ENCODE results near the gene SPTB. TPM values are rescaled to one million over a fixed set of nuclear protein-coding genes. Genes with fewer than 3 reads are reported as not detected.
A peak's percentile ranks its signal among the peaks of the same experiment; 100 is the strongest.
"Not testable (repeated sequence)": the region's sequence is repeated elsewhere in the genome, so short reads cannot be mapped to it uniquely, and the experiment has no call there.

Gene SPTB
- total RNA-seq, 1 donor from 2014 or later: not detected

DNA sequence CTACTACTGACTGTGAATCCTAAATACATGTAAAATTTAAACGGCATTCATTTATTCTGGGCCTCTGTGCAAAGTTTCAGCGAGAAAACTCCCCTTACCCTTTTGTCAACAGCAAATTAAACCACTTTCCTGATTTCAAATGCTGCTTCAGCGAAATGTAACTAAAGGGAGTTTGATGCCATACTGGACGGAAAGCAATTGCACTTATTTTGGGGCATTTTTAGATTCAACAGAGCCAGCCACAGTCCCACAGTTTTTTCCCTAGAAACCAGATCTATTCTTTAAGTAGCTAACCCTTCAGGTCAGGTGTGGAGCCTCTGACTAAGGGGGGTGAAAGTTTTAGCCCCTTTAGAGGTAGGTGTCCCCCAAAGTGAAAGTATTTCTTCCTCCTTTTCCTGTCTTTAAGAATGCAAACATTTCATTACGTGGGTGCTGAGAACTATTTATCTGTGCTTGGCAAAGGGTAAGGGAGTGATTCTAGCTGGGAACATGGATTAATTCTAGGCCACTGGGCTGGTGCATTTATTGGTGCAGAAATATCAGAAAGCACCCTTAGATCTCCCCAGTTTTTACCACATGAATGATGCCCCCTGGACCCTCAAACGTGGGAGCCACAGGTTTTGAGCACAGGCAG lies 72.7 kb downstream of the SPTB start:
- no peak for DNase-seq (ENCODE audit: low read depth)
- TF ChIP-seq CTCF (IDR thresholded peaks at IDR 0.05; ENCODE audit: insufficient read depth, low read length, severe bottlenecking): no peak
- H3K4me3 ChIP-seq (ENCODE audit: low read depth, low read length): no peak overlapping the region
- H3K27me3 ChIP-seq (ENCODE audit: control insufficient read depth, insufficient read depth, low read length): no peaks in the 10 kb centered on the region
- H3K36me3 ChIP-seq (ENCODE audit: control insufficient read depth, insufficient read depth, low read length): no peaks in the 10 kb centered on the region
- FAIRE-seq: no peak

DNA sequence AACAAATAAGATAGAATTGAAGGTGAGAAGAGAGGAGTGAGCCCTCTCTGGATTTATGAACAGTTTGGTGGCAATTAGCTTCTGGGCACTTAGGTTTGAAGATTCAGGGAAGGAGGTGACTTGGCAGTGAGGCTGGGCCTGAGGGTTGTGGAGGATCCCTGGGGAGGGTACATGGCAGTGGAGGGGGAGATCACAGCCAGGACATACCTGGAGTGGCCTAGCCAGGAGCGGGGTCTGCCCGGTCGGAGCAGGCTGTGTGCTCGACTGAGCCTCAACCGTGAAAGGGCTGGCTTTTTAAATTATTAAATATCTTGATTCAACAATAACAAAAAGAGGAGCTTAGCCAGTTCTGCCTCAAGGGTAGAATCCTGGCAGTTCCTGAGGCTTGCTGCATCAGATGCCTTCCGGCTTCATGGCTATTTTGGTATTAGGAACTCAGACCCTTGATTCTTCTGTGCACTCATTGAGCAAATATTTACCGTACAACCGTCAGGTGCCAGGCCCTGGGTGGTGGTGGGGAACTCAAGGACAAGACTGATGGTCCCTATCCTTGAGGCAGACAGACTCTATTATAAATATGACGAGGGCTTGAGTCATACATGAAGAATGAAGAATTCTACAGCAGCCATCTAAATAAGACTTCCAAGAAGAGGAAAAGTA lies 73.4 kb downstream of the SPTB start:
- FAIRE-seq: no peak
- H3K27me3 ChIP-seq (ENCODE audit: control insufficient read depth, insufficient read depth, low read length): no peaks in the 10 kb centered on the region
- peak; percentile 87 for DNase-seq (ENCODE audit: low read depth)
- no peak for TF ChIP-seq CTCF (IDR thresholded peaks at IDR 0.05; ENCODE audit: insufficient read depth, low read length, severe bottlenecking)
- H3K36me3 ChIP-seq (ENCODE audit: control insufficient read depth, insufficient read depth, low read length): no peaks in the 10 kb centered on the region
- no peak overlapping the region for H3K4me3 ChIP-seq (ENCODE audit: low read depth, low read length)

DNA sequence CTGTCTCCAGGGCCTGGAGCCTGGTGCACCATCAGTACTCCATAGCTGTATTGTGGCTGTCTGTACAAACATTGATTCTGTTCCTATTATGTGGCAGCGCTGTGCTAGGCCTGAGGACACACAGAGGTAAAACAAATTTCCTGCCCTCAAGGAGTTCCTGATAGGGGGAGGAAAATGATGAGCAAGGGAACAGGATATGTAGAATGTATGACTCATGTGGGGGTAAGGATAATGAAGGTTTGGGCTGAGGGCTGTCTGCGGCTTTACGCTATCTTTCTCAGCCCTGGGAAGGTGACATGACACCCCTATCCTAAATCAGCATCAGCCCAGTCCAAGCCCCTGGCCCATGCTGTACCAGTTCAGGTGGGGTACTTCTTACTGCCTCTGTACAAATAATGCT lies 74.1 kb downstream of the SPTB start:
- H3K4me3 ChIP-seq (ENCODE audit: low read depth, low read length); H3K27me3 ChIP-seq (ENCODE audit: control insufficient read depth, insufficient read depth, low read length); H3K36me3 ChIP-seq (ENCODE audit: control insufficient read depth, insufficient read depth, low read length): not testable (repeated sequence)
- peak; percentile 73 for DNase-seq (ENCODE audit: low read depth)
- peak; percentile 73 for FAIRE-seq

GRCh38 chr14:64804754-64805260 lies 74.9 kb downstream of the SPTB start:
- H3K27me3 ChIP-seq (ENCODE audit: control insufficient read depth, insufficient read depth, low read length): no peaks in the 10 kb centered on the region
- H3K36me3 ChIP-seq (ENCODE audit: control insufficient read depth, insufficient read depth, low read length): no peaks in the 10 kb centered on the region
- TF ChIP-seq CTCF (IDR thresholded peaks at IDR 0.05; ENCODE audit: insufficient read depth, low read length, severe bottlenecking): no peak
- H3K4me3 ChIP-seq (ENCODE audit: low read depth, low read length): no peak overlapping the region
- no peak for DNase-seq (ENCODE audit: low read depth)
- no peak for FAIRE-seq

DNA sequence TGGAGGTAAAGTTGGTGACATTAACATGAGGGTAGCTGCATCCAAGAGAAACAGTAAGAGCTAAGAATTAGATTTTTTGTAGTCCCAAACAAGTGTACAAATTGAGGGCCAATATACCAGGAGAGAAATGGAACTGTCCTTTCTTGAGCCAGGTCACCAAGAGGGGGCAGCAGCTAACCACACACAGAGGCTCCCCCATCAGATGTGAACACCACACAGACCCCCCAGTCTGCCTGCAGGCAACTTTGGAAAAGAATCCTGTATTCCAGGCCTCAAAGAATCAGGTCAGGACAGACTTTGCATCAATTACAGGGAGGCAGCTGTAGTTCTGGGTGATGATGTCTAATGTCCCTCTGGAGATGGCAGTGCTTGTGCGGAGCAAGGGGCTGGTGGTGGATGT lies 77.9 kb downstream of the SPTB start:
- H3K27me3 ChIP-seq (ENCODE audit: control insufficient read depth, insufficient read depth, low read length): peaks cover 2% of the 10 kb centered on the region
- no peak overlapping the region for H3K4me3 ChIP-seq (ENCODE audit: low read depth, low read length)
- FAIRE-seq: no peak
- H3K36me3 ChIP-seq (ENCODE audit: control insufficient read depth, insufficient read depth, low read length): no peaks in the 10 kb centered on the region
- peak; percentile 31 for TF ChIP-seq CTCF (IDR thresholded peaks at IDR 0.05; ENCODE audit: insufficient read depth, low read length, severe bottlenecking)
- no peak for DNase-seq (ENCODE audit: low read depth)

- no peak for TF ChIP-seq CTCF (IDR thresholded peaks at IDR 0.05; ENCODE audit: insufficient read depth, low read length, severe bottlenecking)
- FAIRE-seq: no peak
- no peaks in the 10 kb centered on the region for H3K36me3 ChIP-seq (ENCODE audit: control insufficient read depth, insufficient read depth, low read length)
- peaks cover 2% of the 10 kb centered on the region for H3K27me3 ChIP-seq (ENCODE audit: control insufficient read depth, insufficient read depth, low read length)
- DNase-seq (ENCODE audit: low read depth): no peak
- no peak overlapping the region for H3K4me3 ChIP-seq (ENCODE audit: low read depth, low read length)
These were observed 78.7 kb downstream of the SPTB start for GRCh38 chr14:64801046-64801445.

Data from bronchial epithelial cell (primary cell).